ENCODE results near the gene PLEKHJ1. TPM values are rescaled to one million over a fixed set of nuclear protein-coding genes. Genes with fewer than 3 reads are reported as not detected.

PLEKHJ1 gene
- total and polyA plus RNA-seq, 9 of the 15 experiments (the other 6 are each of a cell fraction or from before 2014, with no cell fraction given): 1.5 to 188 (median 63.9) TPM

- Histone ChIP-seq H3K4me3 (no peak overlapping the region), H3K9me3 (replicated peaks; ENCODE audit: control insufficient read depth, insufficient read depth, low read depth, low read length) (no peaks in the 10 kb centered on the region), H3K9me1 (ENCODE audit: control insufficient read depth, insufficient read depth, low read length) (no peaks in the 10 kb centered on the region), H3K4me1 (replicated peaks in 1 of 2; ENCODE audit: control insufficient read depth in 2 of 2, insufficient read depth in 2 of 2, low read length in 2 of 2) (peaks cover 0 to 48% of the 10 kb centered on the region in 2 experiments; a peak in 2 of 5 replicates), H3K27me3 (ENCODE audit: control insufficient read depth in 2 of 2, insufficient read depth in 2 of 2, low read length in 2 of 2) (no peaks in the 10 kb centered on the region), H3K27ac (ENCODE audit: extremely low read depth, low read depth, low read length) (no peak overlapping the region), H2AFZ (ENCODE audit: low read depth, low read length) (no peak overlapping the region), H4K20me1 (replicated peaks; ENCODE audit: control insufficient read depth, insufficient read depth, low read length) (no peaks in the 10 kb centered on the region), H3K9ac (ENCODE audit: insufficient read depth in 1 of 2, low read depth in 2 of 2, low read length in 2 of 2) (no peak overlapping the region), H3K36me3 (ENCODE audit: control insufficient read depth, insufficient read depth, low read length) (peaks cover 91% of the 10 kb centered on the region; the same call in 2 of the 3 replicates), H3K4me2 (ENCODE audit: insufficient read depth, low read length) (no peak overlapping the region), H3K79me2 (ENCODE audit: control insufficient read depth, insufficient read depth, low read length) (no peaks in the 10 kb centered on the region)
- POLR2A ChIA-PET: interaction anchor here (0.6 kb wide), 1 partner anchor 85 kb away, joined by 4 read pairs; no protein-coding TSS in a partner anchor
- peak; percentile 47 for TF ChIP-seq ZNF121 (CRISPR knock-in tag; conservative IDR thresholded peaks at IDR 0.05)
- TF ChIP-seq NEUROD1 (IDR thresholded peaks at IDR 0.05; ENCODE audit: borderline replicate concordance, low read depth, low read length, partially characterized antibody): no peak
- TF ChIP-seq RBM22 (IDR thresholded peaks at IDR 0.05; ENCODE audit: low read depth, low read length, poor library complexity, severe bottlenecking): peak; percentile 46
- no peak for TF ChIP-seq SLC30A9 (CRISPR knock-in tag; IDR thresholded peaks at IDR 0.05)
- no peak for TF ChIP-seq HLTF (IDR thresholded peaks at IDR 0.05)
- no peak for TF ChIP-seq CGGBP1 (CRISPR knock-in tag; IDR thresholded peaks at IDR 0.05)
- TF ChIP-seq, protein P1, sequence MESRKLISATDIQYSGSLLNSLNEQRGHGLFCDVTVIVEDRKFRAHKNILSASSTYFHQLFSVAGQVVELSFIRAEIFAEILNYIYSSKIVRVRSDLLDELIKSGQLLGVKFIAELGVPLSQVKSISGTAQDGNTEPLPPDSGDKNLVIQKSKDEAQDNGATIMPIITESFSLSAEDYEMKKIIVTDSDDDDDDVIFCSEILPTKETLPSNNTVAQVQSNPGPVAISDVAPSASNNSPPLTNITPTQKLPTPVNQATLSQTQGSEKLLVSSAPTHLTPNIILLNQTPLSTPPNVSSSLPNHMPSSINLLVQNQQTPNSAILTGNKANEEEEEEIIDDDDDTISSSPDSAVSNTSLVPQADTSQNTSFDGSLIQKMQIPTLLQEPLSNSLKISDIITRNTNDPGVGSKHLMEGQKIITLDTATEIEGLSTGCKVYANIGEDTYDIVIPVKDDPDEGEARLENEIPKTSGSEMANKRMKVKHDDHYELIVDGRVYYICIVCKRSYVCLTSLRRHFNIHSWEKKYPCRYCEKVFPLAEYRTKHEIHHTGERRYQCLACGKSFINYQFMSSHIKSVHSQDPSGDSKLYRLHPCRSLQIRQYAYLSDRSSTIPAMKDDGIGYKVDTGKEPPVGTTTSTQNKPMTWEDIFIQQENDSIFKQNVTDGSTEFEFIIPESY (CRISPR knock-in tag; IDR thresholded peaks at IDR 0.05): peak; percentile 93
- in situ Hi-C loops (cut with MboI) (no loop called here), intact Hi-C loops (cut with micrococcal nuclease) (no loop called here)
- 96% methylated on average over 35 of the region's 59 CpGs for WGBS (ENCODE audit: insufficient coverage, low coverage, missing lambda C conversion rate)
- no peak for ATAC-seq
- DNase-seq (ENCODE audit: extremely low read depth in 1 of 4, low spot score in 3 of 4): no peak
- no TSS peak for BruUV-seq (replicated peaks)
- no peak for FAIRE-seq
- CTCF ChIA-PET (ENCODE audit: low intra/inter-chr PET ratio): no interaction called here
These were observed 9.9 kb downstream of the PLEKHJ1 start for GRCh38 chr19:2226051-2226839.

Measured in K562 (cell line).